ENCODE measurements around the gene CAPN9.
"Not testable (repeated sequence)": the region's sequence is repeated elsewhere in the genome, so short reads cannot be mapped to it uniquely, and the experiment has no call there.

CAPN9 gene

DNA sequence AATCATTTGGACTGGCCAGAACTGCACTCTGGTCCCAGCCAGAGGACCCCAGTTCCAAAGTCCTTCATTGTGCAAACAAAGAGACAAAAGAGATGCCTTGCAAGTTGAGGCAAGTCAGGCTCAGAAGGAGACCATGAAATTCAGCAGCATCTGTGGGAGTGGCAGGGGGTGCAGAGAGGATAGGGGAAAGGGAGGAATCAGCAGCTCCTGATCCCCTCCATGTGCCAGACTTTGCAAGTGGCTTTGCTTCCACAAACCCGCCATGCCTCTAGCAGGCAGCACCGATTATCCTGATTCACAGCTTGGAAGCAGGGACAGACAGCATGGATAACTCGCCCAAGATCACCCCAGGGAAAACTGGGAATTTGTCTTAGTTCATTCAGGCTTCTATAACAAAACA lies 2.1 kb upstream of the CAPN9 start:
- no peak for DNase-seq (ENCODE audit: low read depth in 2 of 2)

DNA sequence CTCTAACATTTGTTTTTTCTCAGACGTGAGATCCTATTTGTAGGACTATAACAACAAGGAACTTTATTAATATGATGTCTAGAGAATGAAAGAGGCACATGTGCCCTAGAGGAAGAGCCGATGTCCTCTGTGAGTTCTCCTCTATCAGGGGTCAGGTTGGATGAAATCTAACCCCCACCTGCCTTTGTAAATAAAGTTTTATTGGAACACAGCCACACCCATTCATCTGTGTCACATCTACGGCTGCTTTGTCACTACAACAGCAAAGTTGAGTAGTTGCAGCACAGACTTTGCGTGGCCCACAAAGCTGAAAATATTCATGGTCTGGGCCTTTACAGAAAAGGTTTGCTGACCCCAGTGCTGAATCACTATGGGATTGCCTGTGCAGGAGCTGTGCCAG lies 571 bp upstream of the CAPN9 start:
- no peak for DNase-seq (ENCODE audit: low read depth in 2 of 2)

DNA sequence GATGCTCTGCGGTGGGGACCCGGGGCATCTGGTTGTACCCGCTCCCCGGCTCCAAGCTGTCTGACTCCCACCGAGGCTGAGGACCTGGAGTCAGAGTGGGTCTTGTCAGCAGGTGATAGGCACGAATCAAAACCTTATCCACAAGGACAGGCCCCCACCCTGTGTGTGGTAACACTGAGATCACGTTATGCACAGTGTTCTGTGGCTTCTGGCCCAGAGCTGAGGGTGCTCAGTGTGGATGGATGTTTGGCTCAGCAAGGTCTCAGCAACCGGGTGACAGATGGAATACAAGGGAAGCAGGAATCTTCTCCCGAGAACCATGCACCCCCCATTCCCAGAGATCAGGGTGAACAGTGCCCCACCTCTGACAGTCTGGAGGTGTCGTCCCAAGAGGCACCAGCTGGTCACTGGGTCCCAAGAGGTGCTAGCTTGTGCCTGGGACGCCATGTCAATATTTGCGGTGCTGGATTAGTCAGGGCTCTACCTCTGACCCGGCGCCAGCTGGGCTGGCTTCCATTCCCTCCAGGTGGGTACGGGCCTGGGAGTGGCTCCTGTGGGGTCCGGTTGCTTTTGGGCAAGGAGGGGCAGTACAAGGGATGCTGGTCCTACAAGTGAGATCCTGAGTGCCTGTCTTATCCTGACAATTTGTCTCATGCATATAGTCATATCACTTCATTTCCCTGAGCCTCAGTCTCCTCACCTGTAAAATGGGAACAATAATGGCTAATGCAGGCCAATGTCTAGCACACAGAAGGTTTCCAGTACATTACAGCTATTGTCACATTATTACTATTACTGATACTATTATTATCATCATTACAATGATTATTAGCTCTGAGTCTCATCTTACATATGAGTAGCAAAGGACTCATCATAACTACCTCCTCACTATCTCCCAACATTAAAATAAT lies 957 bp downstream of the CAPN9 start:
- no peak for DNase-seq (ENCODE audit: low read depth in 2 of 2)

DNA sequence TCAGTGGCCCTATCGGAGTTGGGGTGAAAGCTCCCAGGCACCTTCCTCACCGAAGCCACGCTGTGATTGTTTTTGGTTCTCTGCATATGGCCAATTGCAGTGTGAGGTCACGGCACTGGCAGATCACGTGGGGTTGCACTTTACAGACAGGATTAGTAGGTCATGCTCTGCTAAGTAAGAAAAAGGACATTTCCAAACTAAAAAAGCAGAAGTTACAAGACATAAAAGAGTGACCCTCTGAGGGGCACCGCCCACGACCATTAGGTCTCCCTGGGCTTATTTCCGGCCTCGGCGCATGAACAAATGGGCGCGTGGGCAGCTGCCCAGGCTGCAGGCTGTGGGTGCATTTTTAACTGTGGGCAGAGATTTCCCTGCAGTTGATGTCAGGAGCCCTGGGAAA lies 2.0 kb downstream of the CAPN9 start:
- no peak for DNase-seq (ENCODE audit: low read depth in 2 of 2)

DNA sequence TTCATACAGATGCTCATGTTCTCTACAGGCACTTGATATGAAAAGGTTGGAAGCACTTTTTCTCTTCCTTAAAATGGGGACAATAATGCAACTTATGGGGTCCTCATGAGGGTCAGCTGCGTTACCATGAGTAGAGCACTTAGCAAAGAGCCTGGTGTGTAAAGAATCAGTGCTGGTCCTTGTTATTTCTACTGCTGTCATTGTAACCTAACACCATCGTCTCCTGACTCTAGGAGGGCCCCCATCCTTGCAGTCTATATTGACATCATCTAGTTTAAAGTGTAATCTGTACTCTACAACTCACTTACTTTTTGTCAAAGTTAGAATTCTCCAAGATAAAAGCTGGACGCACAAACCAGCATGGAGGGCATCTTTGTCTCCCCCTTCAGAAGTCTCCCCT lies 2.4 kb downstream of the CAPN9 start:
- DNase-seq (ENCODE audit: low read depth in 2 of 2), result no peak

DNA sequence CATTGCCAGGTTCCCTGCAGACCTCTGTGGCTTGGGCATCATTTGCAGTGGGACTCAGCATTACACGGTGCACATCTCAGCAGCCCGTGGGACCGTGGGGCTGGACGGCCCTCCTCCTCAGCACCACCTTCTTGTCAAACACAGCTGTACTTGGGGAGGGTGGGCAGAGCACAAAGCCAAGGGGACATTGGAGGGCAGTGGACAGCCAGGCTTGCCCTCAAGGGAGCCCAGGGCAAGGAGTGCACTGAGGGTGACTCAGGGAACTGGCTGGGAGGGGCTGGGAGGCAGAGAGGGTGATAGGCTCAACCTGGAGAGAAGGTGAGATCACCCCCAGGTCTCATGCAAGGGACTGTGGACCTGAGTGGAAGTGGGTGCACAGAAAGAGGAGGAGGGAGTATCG lies 3.4 kb downstream of the CAPN9 start:
- no peak for DNase-seq (ENCODE audit: low read depth in 2 of 2)

DNA sequence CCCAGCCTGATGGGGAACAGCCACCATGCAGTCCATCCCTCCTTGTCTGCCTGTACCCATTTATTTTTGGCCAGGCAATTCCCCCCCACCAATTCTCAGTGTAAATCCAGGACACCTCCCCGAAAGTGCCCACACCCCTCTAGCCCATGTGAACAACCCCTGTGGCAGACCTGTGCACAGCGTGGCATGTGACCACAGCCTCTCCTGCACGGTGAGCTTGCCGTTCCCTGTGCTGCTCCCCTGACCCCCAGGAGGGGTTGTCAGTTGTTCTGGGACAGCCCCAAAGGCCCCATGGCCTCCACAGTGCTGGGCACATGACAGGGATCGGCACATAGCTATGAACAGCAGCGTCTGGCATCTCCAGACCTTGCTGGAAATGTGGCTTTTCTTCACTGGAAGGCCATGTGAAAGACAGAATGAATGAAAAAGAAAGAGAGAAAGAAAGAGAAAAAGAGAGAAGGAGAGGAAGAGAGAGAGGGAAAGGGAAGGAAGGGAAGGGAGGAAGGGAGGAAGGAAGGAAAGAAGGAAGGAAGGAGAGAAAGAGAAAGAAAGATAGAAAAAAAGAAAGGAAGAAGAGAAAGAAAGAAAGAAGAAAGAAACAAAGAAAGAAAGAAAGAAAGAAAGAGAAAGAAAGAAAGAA lies 3.9 kb downstream of the CAPN9 start:
- DNase-seq (ENCODE audit: low read depth in 2 of 2), result no peak

DNA sequence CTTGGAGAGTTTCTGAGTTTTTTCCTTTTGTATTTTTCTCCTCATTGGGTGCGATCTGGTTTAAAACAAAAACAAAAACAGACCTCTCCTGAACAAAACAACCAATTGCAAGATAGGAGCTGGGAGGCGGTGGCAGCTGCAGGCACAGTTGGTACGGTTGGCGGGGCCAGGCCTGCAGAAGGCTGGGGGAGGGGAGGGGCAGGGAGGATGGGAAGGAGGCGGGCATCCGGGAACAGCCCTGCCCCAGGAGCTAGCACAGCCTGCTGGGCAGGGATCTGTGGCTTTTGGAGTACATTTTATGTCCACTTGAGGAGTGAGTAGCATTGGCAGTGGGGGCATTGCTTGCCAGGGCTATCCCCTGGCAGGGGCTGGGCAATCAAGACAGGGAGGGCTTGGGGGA lies 5.2 kb downstream of the CAPN9 start:
- DNase-seq (ENCODE audit: low read depth in 2 of 2), result no peak

DNA sequence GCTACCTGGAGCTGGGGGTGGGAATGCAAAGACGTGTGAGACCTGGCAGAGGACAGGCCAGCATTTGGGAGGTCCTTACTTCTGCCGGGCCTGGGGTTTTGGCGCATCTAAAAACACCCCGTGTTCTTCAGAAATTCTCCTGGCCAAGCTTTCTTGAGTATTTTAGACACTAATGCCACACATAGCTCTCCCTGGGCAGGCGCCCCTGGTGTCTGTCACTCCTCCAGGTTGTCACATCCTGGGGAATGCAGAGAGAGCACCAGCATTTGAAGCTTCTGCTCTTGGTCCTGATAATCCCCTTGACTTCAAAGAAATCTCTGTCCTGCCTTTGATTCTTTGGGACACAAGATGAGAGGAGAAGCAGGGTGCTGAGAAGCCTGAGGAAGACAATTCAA lies 6.0 kb downstream of the CAPN9 start:
- DNase-seq (ENCODE audit: low read depth in 2 of 2), result no peak

DNA sequence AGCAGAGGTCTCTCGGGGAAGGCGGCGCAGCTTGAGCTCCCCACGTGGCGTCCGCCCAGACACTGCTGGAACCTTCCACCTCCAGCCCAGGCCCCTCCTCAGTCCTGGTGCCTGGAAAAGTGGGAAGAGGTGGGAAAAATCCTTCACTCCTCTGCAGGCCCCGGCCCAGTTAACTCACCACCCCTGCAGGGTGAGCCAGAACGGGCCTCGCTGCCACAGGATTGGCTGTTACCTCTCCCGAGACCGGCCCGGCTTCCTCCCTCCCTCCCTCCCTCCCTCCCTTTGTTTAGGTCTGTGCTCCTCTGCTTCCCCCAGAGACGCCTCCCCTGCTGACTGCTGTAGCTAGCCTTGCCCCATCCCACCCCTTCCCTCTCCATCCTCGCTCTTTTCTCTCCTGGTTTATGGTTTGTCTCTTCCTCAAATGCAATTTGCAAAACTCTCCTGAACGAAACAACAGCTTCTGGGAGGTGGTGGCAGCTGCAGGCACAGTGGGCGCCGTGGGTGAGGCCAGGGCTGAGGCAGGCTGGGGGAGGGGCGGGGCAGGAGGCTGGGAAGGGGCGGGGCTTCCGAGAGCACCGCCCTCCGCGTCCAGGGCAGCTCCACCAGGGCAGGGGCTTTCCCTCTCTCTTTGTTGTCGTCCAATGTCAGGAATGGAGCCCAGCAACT lies 6.5 kb downstream of the CAPN9 start:
- no peak for DNase-seq (ENCODE audit: low read depth in 2 of 2)

DNA sequence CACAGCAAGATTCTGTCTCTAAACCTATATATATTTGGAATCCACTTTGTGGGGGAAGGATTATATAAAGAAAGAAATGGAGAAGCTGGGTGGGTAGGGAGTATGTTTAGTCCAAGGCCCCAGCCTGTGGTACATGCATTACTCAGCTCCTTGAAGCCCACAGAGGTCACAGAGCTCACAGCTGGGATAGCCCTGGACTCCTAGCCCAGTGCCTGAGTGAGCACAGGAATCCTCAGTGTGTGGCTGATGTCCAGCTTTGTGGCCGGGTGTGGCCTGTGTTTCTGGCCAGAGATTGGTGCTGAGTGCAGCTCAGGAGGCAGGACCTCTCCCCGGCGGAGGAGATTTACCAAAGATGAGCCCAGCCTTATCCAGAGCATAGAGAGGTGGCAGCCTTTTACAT lies 7.6 kb downstream of the CAPN9 start:
- DNase-seq (ENCODE audit: low read depth in 2 of 2), result no peak

DNA sequence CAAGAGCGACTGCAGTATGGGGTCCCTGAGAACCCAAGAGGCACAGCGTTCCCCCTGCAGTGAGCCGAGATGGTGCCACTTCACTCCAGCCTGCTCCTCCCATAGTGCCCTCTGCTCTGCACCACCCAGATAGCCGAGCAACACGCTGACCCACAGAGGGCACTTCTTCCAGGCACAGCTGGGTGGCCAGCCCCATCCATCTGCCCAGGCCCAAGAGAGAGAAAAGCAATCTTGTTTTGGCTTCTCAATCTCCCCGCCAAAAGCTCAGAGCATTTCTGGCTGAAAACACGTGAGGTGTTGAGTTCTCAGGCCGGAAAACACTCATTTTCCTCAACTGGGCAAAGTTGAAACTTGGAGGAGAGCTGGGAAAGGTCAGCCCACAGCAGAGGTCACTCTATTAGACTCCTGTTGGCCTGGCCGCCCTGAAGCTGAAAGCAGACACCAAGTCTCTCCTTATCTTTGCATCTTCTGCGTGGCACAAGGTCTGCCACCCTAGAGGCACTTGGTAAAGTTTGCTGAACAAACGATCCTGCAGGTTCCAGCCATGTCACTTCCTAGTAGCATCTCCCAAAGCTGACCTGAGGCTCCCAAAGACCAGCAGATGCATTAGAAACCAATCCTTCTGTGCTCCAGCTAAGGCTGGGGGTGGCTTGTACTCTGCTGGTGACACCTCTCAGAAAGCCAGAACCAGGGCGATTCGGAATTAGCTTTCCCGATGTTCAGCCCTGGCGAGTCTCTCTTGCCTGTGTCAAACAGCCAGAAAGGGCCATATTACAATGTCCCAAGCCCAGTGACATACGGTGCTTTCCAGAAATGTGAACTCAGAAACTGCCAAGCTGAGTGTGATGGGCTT lies 10.9 kb downstream of the CAPN9 start:
- no peak for DNase-seq (ENCODE audit: low read depth in 2 of 2)

DNA sequence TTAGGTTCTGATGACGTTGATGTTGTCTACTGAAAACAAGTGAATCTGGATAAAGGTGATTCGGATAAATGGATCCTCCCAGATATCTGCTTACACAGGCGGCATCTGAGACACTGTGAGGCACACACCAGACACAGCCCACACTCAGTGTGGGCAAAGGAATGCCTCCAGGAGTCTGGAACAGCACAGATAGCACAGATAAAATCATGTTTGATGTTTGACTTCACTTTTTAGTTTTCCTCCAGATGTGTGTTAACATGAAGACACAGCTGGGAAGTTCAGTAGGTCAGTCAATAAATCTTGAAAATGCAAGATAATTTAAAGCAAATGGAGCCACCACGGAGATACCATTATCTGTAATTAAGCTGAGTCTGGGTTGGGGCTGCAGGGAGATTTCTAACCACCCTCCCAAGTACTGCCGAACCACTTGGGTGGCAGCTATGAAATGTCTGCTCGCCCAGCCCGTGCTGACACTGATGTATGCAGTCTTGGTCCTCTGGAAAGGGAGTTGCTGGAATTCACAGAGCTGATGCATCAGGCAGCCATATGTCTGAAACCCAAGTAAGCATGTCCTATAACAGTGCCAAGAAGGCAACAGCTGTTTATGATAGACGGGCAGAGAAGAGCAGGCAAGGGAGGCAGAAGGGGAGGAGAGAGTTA lies 11.7 kb downstream of the CAPN9 start:
- peak; percentile 52 to 56 for DNase-seq (ENCODE audit: low read depth in 2 of 2)

DNA sequence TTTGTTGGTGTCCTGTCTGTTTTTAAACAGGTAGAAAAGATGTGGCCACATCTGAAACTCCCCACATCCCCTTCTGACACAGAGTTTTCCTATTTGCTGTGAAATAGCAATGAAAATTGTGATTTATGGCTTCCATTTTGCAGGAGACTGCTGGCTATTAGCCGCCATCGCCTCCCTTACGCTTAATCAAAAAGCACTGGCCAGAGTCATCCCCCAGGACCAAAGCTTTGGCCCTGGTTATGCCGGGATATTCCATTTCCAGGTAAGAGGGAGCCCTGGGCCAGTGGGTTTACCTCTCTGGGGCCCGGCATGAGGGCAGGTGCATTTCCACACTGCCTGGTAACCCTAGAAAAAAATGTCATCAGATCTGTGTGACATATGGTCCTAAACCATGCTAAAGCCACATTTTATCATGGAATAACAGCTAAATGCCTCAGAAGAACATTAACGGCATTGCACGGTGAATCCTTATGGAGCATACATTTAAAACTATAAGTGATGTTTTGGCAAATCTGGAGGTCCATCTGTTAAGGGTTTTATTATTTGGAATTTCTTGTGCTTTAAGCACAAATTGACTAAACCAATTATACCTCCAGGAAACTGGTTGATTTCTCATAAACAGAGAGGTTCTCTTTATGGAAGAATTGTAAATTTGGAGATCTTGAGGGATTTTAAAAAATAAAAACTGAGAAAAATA lies 12.3 kb downstream of the CAPN9 start:
- no peak for DNase-seq (ENCODE audit: low read depth in 2 of 2)

DNA sequence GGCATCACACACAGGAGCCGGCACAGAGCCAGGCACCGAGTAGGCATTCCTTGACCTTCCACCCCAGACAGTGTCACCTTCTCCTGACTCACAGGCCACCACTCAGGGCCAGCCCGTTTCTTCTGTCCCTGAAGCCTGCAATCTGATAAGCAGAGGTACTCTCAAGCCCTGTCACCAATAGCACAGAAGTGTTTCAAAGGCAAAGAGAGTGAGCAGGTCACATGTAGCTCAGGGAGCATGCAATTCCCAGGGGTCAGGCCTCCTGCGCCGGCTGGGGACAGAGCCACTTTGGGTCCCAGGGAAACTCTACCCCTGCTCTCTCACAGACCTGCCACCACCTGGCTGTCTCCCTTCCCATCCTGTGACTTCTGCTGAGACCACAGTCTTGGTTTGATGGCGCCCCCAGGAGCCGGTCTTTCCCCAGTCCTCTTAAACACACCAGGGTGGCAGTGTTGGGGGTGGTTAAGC lies 13.2 kb downstream of the CAPN9 start:
- no peak for DNase-seq (ENCODE audit: low read depth in 2 of 2)

DNA sequence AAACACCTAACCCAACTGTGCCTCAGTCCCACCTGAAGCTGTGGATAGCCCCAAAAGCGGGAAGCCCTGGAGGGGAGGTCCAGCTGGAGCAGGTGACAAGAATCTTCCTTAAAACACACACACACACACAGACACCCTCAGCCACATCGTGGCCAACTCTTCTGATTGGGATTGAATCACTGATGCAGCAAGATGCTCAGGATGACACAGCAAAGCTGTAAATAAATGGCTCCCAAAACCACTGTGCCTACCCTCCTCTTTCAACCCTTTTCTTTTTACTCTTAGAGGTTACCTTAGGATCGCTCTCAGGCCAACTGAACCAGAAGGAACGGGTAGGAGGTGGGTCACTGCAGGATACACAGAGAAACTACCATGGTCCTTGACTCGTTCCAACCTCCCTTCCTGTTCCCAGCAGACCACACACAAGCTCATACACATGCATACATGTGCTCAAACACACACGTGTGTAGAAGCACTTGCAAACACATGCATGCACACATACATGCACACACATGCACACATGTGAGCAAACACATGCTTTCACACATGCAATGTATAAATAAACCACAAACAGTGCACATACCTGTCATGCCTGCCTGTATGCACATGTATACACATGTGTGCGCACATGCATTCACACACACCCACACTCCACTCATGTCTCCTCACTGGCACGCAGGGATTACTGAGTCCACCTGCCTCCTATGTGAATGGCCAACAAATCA lies 14.4 kb downstream of the CAPN9 start:
- no peak for DNase-seq (ENCODE audit: low read depth in 2 of 2)

DNA sequence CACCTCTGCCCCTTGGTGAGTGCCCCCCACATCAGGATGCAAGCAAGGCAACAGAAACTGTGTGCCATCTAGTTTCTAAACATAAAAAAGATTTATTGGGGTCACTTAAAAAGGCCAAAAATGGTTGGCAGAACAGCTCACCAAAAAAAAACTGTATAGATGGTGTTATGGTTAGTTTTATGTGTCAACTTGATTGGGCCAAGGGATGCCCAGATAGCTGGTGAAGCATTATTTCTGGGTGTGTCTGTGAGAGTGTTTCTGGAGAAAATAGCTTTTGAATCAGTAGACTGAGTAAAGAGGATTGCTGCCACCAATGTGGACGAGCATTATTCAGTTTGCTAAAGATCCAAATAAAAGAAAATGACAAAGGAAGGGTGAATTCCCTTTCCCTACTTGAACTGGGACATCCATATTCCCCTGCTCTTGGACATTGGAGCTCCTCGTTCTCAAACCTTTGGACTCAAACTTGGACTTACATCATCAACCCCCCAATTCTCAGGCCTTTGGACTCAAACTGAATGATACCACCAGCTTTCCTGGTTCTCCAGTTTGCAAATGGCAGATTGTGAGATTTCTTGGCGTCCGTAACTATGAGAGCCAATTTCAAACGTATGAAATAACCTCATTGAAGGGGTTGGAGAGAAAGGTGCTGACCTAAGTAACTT lies 16.9 kb downstream of the CAPN9 start:
- DNase-seq (ENCODE audit: low read depth in 2 of 2), result no peak

DNA sequence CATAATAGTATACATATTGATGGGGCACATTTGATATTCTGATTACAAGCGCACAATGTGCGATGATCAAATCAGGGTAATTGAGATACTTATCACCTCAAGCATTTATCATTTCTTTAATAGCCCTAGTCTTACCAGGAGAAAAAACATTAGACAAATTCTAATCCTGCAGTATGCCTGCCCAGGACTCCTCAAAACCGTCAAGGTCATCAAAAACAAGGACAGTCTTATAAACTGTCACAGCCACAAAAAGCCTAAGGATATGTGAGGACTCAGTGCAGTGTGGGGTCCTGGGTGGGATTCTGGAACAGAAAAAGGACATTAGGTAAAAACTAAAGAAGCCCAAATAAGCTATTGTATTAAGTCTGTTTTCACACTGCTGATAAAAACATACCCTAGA lies 19.1 kb downstream of the CAPN9 start:
- DNase-seq (ENCODE audit: low read depth in 2 of 2), result no peak

DNA sequence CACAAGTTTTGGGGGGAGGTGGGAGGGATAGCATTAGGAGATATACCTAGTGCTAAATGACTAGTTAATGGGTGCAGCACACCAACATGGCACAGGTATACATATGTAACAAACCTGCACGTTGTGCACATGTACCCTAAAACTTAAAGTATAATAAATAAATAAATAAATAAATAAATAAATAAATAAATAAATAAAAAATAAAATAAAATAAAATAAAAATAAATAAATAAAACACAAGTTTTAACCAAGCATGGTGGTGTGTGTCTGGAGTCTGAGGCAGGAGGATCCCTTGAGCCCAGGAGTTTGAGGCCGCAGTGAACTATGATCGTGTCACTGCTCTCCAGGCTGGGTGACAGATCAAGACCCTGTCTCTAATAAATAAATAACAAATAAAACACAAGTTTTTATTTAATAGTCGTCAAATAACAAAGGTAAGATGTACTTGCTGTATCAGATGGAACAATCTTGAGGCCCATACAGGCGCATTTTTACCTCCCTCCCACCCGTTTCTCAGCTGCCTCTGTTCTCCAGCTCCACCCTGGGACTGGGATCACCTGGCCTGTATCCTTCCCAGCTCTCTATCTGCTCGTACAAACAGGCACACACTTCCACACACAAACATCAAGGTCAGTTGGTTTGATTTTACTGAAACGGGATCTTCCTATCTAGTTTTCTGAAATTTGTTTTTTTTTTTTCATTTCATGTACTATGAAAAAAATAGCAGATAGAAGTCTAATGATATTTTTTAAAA lies 20.8 kb downstream of the CAPN9 start:
- DNase-seq (ENCODE audit: low read depth in 2 of 2), result not testable (repeated sequence)
